NK-92 (cell line): ENCODE data around the gene TTC22.

ENCODE experiments used
- DNase-seq: peaks from one replicate; lab custom pipeline; 2025; ENCODE audit not compliant: unreplicated experiment; lab: John Stamatoyannopoulos, UW

TTC22 gene

DNA sequence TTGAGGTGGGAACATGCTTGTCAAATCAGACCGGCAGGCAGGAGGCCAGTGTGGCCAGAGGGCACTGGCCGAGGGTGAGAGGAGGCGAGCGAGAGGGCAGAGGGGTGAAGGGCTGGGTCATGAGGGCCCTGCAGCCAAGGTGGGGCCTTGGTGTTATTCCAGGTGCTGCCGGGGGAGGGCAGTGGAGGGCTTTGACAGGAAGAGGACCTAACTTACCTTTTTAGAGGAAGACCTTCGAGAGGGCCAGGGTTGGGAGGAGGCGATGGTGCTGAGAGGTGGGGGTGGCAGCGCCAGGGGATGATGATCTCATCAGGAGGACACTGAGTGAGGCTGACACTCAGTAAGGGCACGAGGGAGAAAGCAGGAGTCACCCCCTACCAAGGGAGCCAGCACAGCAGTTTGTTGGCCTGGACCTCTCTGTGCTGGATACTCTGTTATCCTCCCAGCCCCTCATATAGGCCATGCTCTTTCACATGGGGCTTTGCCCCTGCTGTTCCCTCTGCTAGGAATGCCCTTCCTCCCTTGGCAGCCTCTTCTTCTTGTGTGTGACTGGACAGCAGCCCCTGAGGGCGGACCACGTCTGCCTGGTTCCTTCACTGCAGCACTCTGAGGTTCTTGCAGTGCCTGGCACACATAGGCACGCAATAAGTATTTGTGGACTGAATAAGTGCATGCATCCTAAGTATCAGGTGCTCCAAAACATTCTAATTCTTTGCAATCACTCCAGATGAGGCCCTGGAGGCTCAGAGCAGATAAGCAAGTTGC is 7.5 kb upstream of the TTC22 start:
- DNase-seq: no peak

DNA sequence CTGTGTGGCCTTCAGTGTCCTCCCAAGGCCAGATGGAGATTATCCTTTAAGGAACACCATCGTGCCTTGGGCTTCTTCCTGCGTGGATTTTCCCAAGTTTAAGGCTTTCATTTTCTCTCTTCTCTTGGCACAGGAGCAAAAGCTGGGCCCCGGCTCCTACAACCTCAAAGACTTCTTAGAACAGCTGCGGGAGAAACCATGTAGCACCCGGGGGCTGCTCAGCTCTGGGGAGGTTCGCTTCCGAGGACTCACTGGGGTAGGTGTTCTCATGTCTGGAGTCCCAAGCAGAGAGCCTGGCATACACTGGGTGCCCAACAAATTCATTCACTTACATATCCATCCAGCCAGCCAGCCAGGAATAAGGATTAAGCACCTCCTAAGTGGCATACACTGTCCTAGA is 6.6 kb upstream of the TTC22 start:
- DNase-seq: no peak

DNA sequence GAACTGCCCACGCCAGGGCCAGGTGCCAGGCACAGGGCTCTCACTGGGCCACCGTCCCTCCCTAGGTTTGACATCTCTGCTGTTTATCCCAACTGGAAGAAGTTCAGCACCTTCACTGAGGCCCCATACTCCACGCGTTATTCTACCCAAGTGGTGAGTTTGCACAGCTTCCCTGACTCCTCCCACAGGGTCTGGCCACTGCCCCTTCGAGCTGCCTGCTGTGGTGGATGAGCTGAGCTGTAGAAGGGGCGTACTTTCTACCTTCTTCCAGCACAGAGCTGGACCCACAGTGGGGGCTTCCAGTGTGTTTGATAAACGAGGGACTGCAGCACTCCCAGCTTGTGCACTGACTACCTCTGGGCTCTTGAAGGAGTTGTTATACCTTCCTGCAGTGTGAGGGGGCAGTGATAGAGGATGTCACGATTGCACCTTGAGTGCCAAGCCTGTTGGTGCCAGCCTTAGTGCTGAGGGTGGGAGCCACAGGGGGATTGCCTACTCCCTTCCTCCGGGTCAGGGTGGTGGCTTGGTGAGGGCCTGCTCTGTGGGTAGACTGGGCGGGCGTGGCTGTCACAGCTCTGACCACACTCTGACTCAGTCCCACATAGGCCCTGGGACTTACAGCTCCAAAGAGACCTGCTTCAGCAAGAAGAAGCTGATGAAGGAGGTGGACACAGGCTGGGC is 5.9 kb upstream of the TTC22 start:
- no peak for DNase-seq

DNA sequence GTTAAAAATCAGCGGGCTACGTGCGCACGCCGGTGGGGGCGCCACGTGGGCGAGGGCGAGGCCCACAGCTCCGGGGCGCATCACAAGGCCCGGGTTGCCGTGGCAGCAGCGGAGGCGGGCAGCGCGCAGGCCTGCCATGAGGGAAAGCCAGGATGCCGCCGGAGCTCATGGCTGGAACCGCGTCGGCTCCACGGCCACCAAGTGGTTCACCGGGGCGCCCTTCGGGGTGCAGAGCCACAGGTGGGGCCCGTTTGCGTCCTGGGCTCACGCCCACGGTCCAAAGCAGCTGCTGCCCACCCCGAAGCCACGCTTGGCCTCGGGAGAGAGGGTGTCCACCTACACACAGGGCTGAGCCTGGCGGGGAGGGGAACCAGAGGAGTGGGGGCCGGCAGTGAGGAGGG is 4.9 kb upstream of the TTC22 start:
- no peak for DNase-seq

DNA sequence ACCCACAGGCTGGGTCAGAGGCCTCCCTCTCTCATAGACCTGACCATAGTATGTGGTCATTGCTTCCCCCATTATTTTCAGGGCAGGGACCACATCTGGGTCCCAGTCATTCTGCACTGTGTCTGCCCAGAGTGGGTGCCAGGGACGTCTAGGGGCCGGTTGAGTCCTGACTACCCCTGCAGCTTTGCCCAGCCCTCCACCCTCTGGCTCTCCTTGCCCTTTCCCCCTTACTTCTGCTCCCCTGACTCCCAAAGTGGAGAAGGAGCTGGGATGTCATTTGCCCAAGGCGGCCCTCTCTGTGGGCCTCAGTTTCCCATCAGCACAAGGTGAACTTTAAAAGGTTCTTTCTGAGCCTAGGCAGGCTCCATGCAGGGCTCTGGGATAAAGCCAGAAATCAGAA is 4.3 kb upstream of the TTC22 start:
- no peak for DNase-seq

DNA sequence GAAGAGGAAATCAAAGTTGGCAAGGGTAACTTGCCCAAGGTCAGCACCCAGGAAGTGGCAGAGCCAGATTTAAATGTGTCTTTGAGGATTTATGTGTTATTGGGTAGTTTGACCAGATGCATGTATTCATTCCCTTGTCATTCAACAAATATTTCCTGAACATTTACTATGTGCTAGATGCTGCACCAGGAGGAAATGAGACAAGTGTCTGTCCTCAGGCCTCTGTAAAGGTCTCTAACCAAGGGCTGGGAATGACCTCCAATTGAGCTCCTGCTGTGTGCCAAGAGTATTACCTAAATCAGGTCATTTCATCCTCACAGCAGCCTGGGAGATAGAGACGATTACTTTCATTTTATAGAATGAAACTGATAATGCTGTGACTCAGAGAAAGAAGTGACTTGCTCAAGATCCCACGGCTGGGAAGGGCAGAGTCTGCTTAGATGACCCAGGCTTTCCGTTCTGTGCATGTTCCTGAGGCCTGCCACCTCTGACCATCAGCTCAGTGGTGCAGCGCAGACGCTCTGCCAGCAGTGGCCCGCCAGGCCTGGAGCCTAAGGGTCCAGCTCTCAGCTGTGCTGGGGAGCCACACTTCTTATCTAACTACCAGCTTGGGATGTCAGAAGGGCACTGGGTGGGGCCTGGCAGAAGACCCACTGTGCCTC is 3.5 kb upstream of the TTC22 start:
- DNase-seq: no peak

DNA sequence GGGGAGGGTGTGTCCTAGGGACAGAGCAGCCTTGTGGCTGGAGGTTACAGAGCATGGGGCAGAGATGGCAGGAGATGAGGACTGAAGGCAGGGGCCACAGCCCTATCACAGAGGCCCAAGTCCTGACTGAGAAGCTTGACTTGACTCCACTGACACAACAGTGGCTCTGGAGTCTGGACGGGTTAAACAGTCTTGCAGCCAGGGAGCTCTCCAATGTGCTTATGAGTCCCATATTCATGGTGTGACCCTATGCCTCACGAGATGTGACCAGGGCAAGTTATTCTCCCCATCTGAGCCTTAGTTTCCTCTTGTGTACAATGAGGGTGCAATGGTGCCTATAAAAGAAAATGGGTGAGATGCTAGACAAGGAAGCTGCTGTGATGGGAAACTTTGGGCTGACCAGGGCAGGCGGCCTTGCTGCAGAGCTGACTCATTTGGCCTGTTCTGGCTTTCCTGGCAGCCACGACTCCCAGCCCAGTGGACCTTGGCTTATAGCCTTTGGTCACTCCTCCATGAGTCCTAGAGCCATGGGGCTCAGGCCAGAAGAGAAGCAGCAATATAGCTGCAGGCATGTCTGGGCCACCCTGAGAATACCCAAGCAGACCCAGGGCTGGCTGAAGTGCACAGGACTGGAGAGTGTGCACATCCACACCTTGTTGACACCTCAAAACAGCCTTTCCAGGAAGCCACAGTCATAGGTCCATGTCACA is 2.8 kb upstream of the TTC22 start:
- no peak for DNase-seq

DNA sequence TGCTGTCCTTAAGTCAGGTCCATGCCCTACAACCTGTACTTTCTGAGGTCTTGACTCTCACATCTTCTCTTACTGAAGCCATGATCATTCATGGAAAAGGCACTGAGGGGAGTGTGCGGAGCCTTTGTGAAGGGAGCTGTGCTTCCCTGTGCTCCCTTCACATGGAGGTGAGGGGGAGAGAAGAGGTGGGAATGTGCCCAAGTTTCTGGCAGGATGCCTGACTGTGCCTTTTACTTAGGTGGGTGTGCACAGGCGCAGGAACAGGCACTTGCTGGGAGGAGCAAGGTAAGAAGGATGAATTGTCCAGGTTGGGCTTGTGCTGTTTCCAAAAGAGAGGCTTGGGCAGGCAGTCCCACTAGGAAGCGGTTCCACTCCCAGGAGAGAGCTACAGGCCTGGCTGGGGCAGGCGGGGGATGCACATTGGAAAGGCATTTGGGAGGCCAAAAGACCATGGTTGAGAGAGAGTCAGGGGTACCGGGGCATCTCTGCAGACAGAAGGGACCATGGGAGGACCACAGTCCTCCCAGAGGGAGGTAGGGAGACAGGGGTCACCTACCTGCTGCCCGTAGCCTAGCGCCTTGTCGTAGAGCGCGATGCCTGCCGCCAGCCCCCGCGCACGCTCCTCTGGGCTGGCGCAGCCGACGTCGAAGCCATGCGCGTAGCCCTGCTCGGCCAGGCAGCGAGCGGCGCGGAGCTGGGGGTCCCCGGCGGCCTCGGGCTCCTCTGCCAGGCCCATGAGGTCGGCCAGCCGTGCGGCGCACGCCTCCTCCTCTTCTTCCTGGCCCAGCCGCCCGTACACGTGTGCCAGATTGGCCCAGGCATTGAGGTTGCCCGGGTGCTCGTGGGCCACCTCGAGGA is 853 bp downstream of the TTC22 start:
- DNase-seq: no peak

DNA sequence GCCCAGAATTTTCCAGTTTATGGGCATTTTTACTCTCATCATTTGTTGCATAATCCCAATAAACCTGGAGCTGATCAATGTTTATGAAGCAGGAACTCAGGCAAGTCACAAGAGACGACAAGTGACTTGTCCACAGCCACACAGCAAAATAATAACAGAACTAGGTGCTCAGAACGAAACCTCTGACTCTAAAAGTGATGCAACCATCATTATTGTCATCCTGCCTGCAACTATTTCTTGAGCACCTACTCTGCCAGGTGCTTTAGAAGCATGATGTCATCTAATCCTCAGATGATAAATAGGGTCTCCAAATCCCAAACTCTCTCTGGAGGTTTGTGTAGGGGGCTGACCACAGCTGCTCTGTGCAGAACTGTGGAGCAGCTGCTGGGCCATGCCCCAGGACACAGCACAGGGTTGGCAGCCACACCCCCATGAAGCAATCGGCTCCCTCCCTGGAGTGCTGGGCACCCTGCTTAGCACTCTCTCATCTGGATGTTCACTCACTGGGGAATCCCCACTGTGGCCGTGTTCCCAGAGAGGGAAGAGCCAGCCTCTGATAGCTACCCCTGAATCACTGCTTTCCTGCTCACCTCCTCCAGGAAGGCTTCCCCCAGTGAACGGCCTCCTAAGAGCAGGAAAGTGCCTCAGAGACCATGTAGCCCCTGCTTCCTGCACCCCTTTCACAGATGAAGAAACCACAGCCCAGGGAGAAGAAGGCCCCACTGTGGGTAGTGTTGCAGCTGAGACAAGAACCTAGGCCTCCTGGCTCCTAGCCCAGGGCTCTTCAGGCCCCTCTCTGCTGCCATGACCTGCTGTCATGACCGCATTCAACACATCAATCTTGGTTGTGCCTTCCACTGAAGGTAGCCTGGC is 2.1 kb downstream of the TTC22 start:
- no peak for DNase-seq

DNA sequence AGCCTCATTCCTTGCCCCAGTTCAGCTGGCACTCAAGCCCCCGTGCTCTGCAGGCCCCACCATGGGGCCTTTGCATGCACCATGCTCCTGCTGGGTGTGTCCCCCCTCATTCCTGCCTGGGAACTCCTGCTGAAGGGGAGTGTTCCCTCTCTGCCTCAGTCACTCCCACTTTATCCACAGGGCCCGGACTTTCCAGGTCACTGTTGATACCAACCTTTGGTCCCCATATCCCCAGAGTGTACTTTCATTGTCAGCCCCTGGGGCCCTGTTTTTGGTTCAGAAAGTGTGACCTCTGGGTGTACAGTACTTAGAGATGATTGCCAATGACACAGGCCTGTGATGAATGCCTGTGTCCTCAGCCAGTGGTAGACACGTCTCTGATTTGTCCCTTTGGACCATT is 2.9 kb downstream of the TTC22 start:
- no peak for DNase-seq

DNA sequence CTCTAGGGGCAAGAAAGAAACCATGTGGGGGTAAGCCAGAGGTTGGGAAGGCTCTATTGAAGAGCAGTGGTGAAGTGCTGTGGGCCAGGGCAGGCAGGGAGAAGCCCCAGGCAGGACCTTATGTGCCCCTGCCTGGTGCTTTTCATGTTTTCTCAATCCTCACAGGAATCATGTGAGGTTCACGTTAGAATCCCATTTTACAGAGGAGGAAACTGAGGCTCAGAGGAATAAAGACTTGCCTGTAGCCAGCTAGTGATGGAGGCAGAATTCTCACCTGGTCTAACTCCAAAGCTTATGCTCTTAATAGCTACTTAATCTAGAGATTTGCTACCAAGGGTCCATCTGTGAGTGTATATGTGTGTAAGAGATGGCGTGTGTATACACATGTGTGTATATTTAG is 4.2 kb downstream of the TTC22 start:
- no peak for DNase-seq

DNA sequence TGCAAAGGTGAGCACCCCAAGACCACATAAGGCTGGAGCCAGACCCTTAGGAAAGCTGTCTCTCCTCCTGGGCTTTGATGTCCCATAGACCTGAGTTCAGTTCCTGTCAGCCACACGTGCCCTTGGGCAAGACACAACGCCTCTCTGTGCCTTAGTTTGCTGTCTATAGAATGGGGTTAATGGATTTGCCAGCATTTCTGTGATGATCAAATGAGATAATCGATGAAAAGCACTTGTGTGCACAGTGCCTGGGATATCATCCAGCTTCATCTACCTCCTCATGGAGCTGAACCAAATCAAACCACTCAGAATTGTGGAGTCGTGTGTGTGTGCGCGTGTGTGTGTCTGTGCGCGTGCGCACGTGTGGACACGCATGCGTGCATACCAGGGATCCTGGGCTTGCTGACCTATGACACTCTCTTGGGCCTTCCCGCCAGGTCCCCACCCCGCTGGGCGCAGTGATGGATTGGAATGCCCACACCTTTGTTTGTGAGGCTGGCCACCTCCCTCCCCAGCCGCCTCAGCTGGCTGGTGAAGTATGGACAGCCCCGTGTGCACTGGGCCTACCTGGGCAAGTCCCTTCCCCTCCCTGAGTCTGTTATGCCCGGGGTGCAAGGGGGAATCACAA is 5.2 kb downstream of the TTC22 start:
- DNase-seq: no peak

DNA sequence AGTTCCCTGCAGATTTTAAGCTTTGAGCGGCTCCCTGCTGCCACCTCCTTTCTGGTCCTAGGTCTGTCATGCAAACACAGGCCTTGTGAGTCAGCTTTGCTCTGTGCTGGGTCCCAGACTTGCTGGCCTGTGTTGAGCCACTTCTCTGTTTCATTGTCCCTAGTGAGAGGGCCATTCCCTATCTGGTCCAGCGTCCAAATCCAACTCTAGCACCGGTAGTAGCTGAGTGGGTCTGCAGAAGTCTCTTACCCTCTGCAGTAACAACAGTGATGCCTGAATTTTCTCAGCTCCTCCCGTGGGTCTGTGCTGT is 5.8 kb downstream of the TTC22 start:
- DNase-seq: no peak

DNA sequence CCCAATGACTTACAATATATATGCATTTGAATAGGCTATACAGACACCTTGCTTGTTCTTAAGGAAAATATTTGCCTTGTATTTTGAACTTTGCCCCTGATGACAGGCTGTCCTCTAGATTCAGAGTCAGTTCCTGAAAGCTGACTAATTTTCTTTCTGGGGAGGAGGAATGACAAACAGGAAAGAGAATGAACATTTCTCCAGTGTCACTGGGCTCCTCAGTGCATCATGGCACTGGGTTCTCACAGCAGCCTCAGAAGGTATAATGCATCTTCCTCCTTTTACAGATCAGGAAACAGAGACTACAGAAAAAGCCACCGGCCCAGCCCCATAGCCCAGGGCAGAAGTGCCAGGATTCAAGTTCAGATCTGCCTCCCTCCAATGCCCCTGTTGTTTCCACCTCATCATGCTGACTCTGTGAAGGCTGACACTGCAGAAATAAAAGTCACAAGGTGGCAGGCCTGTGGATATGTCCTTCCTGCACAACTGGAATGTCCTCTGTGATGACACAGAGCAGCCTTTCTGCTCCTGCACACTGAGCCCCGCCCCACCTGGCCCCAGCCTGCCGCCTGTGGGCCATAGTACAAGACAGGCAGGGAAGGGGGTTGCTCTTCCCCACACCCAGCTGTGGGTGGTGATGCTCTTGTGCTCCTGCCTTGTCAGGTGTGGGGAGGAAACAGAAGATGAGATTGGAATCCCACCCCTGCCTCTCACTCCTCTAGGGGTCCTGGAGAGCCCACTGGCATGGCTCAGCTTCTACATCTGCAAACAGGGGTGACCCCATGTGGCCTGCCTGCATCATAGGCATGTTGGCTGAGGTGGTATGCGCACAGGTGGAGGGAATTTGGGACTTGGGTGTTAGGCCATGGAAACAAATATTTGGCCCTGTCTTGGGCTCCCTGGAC is 6.4 kb downstream of the TTC22 start:
- no peak for DNase-seq

DNA sequence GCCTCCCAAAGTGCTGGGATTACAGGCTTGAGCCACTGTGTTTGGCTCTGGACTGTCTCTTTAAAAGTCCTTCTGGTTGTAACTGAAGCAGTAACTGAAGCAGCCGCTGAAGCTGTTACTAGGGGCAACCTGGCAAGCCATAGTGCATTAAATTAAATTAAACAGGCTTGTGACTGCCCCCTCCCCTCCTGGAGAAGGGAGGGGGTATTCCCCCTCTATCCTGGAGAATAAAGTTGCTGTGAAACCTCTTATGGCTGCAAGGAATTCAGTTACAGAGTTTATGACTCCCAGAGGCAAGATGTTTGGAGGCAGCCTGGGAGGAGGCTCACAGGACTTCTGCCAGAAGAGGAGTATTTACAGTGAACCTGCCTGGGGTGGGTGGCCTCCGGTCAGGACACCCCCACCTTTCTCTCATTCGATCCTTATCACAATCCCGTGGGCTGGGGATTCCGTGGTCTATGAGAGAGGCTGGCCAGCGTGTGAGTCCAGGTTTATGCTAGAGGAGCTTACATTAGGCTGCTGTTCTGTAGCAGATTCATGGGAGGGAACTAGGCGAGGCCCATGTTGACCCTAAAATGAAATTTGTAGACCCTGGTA is 8.3 kb downstream of the TTC22 start:
- no peak for DNase-seq

DNA sequence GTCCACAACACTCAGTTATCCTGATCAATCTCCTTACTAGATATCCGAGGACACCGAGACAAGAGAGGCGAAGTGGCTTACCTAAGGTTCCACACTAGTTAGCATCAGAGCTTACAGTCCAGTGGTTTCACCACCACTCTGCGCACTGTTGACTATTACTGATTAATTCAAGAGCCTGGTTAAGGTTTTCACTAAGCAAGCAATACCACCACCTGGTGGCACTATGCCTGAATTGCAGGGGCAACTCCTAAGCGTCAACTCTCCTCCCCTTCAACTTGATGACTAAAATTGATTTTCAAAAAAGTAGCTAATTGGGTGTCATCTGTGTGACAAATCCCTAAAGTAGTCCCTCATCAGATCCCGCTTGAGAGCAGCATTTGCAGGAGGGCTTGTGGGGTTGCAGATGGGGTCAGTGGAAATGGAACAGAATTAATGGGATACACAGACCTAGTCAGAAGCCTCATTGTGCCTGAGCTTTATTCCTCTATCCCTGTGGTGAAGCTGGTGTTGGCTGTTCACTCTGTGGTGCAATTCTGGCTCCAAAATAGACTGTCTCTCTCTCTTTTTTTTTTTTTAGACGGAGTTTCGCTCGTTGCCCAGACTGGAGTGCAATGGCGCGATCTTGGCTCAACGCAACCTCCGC is 9.1 kb downstream of the TTC22 start:
- DNase-seq: no peak

DNA sequence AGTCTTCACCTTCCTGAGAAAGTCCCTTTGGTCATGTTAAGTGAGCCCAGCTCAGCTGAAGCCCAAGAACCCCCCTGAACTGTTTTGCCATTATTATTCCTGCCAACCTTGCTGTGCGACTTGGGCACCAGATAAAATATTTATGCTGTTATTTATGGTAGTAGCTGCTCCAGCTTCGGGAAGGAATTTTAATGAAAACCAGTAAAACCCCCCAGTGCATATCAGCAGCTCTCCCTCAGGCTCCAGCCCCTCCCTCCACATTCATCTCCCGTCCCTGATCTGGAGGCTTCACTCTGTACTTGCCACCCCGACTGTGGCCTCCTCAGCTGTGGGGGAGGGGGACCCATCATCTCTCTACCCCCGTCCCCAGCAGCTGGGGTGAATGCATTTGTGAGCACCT is 12.7 kb downstream of the TTC22 start:
- no peak for DNase-seq

DNA sequence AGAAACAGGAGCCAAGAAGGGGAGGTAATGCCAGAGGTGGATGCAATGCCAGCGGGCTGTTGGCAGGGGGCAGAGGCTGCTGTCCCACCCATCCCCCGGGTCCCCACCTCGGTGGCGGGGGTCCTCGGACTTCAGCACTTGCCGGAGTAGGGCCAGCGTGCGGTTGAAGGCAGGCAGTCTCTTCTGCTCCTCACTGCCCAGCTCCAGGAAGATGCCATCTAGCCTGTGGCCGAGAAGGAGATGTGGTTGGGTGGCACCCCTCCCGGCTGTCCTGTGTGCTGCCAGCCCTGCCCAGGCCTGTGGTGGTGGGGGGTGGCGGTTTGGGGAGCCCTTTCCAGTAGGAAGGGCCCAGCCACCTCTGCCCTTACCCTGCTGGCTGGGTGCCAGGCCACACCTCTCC is 13.5 kb downstream of the TTC22 start:
- no peak for DNase-seq
